M059J (cell line): Measurements from ENCODE around the gene S100A2. TPM values are rescaled to one million over a fixed set of nuclear protein-coding genes. Genes with fewer than 3 reads are reported as not detected.
"Not testable (repeated sequence)": the region's sequence is repeated elsewhere in the genome, so short reads cannot be mapped to it uniquely, and the experiment has no call there.

Experiments used
- DNase-seq: peaks from one replicate; pipeline ENCODE4 v3.0.0-alpha.2; 2012; ENCODE audit warnings: low read depth
- total RNA-seq: library from RNA; depleted of rRNA; stranded (reverse); fragments of >200 nt; shearing (Covaris generic); gene quantifications from 2 replicates; pipeline ENCODE4 v1.2.3, GENCODE V29; 2014

Gene S100A2
- total RNA-seq, 1 experiment from 2014 or later = 19.6 TPM

DNA sequence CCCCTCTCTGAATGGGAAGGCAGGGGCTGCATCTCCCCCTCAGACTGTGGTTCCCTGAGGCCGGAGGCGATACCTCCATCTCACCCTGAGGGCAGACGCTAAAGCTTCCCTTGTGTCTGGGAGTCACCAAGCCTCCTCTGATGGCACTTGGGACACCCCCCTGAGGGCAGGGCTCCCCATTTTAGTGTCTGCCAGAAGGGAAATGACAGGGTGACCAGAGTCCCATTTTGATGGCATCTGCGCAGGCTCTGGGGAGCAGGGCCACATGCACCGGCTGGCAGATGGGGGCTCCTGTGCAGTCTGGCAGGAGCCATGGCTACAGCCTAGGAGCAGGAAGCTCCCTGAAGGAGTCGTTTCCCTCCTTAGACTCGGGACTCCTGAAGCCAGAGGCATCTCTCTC, 1.7 kb downstream of the S100A2 start:
- no peak for DNase-seq

DNA sequence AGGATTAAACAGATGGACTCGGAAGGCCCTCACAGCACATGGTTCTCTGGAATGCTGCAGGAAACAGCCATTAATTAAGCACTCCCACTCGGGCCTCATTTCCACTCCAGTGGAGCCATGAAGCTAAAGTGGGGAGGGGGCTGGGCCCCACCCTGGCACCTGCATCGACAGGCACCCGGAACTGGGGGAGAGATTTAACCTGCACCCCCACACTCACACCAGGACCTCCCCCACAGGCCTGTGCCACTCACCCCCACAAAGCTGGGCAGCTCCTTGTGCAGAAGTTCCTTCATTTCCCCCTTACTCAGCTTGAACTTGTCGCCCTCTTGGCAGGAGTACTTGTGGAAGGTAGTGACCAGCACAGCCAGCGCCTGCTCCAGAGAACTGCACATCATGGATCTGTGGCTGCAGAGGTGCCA, 2.2 kb downstream of the S100A2 start:
- no peak for DNase-seq

DNA sequence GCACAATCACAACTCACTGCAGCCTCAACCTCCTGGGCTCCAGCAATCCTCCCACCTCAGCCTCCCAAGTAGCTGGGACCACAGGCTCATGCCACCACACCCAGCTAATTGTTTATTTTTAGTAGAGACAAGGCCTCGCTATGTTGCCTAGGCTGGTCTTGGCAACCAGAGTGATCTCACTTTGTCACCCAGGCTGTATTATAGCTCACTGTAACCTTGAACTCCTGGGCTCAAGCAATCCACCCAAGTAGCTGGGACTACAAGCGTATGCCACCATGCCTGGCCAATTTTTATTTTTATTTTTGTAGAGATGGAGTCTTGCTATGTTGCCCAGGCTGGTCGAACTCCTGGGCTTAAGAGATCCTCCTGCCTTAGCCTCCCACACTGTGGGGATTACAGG, 3.6 kb downstream of the S100A2 start:
- DNase-seq = not testable (repeated sequence)

DNA sequence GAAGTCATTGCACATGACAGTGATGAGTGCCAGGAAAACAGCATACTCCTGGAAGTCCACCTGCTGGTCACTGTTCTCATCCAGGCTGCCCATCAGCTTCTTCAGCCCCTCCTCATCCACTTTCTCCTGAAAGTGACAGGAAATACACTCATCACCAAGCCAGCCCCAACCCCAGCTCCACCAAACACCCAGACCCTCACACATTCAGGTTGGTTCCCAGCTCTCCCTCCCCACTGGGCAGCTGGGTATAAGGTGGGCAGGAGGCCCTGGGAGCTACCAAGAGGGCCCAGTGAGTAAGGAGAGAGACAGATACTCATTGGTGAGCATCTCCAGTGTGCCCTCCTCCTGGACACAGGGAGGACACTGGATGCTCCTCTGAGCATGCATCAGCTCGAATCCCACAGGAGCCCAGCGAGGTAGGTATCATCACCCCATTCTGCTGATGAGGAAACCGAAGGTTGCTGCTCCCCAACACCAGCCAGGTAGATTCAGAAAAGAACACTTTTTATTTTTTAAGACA, 4.1 kb downstream of the S100A2 start:
- DNase-seq = no peak

DNA sequence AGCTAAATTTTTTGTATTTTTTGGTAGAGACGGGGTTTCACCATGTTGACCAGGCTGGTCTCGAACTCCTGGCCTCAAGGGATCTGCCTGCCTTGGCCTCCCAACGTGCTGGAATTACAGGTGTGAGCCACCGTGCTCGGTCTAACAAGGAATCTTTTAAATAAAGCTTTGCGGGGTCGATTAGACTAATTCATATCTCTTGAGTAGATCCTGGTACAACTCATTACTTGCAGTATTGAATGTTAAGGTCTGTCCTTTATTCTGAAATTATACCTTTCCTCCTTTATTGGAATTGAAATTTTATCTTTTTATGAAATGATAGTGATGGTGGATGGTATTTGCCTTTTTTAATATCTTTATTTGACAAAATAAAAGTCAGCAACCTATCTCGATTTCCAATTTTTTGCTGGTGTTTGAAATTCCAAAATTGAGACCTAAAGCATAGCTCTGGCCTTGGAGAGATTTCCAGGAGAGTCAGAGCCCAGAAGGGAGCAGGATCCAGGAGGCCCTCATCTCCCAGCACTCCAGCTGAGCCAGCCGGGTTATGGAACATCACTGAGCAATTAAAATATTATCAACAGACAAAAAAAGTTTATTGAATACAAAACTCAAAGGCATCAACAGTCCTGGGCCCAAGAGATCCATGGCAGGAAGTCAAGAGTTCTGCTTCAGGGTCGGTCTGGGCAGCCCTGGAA, 4.7 kb downstream of the S100A2 start:
- DNase-seq = no peak

DNA sequence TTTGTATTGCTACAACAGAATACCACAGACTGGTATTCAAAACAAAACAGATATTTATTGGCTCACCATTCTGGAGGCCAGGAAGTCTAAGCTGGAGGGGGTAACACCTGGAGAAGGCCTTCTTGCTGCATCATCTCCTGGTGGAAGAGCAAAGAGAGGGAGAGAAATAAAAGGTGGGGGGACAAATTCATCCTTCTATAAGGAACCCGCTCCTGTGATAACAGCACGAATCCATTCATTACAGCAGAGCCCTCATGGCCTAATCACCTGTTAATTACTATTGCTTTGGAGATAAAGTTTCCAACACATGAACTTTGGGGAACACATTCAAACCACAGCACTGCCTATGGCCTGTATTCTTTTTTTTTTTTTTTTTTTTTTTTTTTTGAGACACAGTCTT, 5.4 kb downstream of the S100A2 start:
- DNase-seq = no peak

DNA sequence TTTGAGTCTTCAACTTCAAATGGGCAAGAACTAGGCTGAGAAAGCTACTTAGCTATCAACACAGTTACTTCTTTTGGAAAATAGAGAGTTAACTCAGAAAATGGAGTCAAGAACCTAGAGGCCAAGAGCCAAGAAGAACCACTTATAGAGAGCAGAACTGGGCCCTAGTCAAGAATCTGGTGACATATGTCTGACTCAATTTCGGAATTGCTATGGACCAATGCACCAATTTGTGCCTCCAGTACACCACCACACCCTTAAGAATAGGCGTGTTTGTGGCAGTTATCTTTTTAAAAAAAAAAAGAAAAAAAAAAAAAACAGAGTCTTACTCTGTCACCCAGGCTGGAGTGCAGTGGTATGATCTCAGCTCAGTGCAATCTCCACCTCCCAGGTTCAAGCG, 7.8 kb downstream of the S100A2 start:
- DNase-seq = no peak

DNA sequence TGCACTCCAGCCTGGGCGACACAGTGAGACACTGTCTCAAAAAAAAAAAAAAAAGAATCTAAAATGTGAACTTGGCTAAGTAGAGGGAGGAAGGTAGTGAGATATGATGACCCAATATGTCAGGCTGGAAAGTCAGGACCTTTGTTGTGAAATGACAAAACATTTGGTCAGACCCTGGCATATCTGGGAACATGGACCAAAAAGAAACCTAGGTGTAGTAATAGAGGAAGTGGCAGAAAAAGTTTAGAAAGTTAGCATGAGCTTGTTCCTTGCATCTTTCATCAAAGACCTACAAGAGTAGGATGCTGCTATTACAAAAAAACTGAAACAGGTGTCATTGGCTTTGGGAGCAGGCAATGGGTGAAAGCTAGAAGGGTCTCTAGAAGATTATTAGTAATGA, 9.3 kb downstream of the S100A2 start:
- DNase-seq = no peak

DNA sequence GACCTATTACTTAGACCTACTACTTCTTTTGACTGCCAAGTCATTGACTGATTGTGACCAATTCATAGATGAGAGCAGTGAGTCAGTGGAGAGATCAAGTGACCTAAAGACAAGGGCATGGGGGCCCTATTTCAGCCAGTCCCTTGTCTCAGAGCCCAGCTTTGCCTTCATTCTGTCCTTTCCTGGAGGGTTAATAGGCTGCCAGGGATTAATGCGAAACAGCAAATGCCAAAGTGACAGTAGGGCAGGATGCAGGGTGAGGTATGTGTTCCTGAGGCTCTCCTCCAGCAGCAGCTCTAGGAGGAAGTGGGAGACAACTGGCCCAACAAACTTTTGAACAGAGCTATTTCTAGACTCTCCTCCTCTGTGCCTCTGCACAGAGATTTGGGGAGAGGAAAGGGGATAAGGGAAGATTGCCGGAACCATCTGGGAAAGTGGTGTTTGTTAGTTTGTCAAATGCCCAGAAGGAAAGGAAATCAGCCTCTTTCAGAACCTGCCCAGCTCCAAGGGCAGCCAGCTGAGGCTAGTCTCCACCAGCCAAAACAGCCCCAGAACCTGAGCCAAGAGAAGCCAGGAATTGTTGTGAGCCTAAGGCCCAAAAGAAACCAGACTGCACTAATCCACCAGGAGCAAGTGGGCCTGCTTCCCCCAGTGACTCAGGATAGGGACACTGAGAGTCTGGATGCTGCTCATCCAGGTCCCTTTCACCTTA, 11.7 kb downstream of the S100A2 start:
- DNase-seq = no peak

DNA sequence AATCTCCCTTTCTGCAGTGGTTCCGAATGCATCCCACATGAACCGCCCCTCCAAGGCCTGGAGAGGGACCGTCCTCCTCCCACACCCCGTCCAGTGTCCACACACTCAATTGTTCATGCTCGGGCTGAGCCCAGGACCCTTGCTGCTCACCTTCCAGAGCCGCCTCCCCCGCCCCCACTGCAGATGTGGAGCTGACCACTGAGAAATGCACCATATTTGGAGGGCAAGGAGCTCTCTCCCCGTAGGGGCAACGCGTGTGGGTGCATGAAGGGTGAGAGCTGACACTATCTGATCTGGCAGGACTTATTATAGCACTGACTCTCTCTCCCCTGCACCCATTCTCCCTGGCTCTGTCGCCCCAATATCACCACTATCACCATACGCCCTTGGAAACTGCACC, 12.5 kb downstream of the S100A2 start:
- no peak for DNase-seq

DNA sequence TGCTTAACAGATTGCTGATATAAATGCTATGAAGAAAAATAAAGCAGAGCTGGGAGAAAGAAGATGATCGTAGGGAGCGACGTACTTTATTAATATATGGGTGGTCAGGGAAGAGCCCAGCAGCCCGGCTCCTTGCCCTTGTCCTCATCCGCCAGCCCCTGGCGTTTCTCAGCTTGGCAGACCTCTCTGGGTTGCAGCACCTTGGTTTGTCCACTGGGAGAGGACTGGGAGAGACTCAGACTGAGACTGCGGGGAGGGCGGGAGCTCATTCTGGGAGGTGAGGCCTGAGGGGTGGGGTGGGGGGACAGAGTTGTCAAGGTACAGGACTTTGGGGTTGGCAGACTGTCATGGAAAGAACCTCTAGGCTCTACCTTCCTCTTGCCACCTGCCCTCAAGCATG, 13.3 kb downstream of the S100A2 start:
- no peak for DNase-seq

DNA sequence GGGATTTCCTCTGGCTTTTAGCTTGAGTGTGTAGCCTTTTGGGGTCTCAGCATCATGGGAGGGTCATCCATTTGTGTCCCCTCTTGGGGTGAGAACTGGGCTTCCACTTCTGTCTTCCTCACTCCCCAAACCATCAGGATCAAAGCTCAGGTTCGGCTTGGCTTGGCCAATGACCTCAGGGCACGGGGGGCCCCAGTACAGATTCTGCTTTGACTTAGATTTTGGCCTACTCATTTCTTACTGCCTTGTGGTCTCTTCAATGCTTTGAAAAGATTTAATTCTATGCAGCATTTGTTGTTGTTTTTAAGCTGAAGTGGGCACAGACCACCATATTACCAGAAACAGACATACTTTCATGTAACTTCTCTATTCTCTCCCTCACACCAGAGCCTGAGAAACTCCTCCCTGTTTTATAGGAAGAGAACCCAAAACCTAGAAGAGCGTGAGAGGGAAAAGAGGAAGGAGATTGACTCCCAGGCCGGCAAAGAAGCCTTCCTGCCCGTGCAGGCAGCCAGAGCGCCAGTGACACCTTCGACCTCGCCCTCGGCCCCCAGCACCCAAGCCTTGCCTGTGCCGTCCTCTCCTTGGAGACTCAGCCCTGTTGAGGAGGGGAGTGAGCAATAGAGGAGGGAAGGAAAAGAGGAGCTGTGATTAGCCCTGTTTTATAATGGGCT, 14.7 kb downstream of the S100A2 start:
- DNase-seq = no peak

DNA sequence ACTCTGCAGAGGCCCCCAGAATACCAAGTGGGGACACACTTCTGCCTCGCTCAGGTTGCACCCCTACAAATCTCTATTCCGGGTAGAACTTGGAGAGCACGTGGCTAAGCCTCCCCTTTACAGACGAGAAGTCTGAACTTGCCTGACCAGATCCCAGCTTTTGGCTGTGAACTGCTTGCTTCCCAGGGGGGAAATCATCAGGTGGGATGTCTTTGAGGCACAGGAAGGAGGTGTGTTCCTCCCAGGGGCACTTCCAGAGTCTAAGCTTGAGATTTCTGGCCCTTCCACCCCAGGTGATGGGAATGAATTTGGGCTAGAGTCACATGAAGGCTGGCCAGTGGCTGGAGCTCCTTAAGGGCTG, 15.3 kb downstream of the S100A2 start:
- no peak for DNase-seq

DNA sequence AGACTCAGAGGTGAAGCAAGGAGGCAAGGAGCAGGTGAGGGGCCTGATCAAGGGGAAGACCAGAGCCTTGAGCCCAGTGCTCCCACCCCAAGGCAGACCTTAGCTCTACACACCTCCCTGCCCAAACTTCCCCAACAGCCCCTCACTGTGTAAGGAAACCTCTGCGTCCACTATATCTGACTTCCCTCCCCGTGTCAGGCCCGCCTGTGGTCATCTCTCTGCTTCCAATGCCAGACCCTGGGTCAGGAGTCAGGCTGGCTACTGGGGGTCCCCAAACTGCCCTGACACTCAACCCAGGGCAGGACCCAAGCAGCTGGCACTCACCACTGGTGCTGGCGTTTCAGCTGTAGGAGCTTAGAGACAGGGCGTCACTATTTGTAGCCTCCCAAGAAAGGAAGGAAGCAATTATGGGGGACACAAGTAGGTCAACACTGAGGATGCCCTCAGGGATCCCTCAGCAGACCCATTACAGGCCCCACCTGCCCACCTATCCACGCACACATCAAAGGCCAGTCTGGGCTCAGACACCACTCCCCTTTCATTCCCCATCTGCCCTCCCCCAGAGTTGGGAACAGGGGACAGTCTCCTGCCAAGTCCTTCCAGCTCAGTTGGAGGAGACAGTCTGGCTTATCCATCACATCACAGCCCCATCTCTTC, 15.8 kb downstream of the S100A2 start:
- no peak for DNase-seq

DNA sequence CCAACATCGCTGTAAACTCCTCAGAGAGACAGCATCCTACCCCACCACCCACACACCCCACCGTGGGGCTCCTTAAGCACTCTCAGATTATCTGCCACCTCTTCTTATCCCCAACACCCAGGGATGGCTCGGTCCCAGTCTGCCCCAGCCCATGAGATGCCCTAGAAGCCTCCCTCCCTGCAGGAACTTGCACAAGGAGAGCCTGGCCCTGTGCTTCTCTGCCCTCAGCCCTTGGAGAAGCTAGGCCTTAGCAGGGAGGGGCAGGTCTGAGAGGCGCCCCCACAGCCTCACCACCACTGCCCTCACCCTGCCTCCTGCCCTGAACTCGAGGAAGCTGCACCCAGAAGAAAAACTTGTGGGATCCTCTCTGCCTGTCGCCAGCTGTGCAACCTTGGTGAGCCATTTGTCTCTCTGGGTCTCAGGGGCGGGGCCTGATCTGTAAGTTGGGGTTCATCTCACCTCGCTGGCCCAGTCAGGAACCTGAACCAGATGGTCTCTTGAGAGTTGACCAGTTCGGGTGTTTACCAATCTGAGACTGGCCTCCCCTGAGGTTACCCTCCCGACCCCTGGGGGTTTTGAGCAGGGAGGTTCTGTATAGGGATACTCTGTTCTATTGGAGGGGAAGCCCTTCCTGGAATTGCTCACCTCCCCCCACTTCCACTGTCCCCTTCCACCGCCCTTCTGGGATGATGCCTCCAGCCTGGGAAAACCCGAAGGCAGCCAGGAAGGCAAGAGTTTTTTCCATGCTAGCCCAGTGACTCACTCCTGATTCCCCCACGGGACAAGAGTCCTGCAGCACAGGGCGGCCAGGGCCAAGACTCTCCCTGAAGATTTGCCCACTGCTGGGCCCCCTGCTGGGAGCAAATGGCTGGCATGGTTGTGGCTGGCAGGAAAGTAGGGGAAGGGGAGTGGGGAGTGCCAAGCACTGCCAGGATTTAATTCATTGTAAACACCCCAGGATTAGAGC, 16.6 kb downstream of the S100A2 start, which contains the start of gene S100A3:
Gene S100A3, minus strand, starts transcription at position 537 of the 967 bp plus-strand sequence. CDS start 773 bp downstream, outside the sequence.
- peak; percentile 94 for DNase-seq

DNA sequence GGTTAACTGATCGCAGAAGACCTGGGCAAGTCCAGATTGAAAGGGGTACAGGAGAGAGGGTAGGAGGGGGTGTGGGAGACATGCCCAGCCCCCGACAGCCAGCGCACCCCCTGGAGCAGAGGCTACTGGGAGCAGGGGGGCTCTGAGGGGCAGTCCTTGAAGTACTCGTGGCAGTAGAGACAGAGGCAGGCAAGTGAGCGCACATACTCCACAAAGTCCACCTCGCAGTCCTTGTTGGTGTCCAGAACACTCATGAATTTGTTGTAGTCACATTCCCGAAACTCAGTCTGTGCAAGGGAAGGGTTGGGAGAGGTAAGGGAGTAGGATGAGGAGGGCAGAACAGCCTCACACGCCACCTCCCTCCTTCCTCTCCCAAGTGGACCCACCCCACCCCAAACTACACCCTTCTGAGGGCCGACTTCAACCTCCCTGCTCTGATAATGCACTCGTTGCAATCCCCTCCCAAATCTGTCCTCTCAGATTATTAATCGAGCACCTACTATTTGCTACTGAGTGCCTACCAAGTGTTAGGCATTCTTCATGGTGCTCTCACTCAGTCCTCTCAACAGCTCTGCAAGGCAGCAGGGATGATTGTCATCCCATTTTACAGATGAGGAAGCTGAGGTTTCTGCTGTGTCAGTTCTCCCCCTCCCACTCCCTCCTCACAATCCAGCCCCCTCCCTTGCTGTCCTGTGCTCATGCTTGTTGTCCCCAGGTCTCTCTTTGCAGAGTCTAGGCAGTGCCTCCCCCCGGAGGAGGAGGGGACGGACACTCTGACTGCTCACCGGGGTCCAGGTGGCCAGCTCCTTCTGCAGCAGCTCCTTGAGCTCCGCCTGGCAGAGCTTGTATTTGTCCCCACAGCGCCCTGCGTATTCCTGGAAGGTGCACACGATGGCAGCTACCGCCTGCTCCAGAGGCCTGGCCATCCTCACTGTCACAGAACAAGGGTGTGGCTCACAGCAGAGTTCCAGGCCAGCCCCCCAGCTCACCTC, 17.8 kb downstream of the S100A2 start:
- DNase-seq = no peak

DNA sequence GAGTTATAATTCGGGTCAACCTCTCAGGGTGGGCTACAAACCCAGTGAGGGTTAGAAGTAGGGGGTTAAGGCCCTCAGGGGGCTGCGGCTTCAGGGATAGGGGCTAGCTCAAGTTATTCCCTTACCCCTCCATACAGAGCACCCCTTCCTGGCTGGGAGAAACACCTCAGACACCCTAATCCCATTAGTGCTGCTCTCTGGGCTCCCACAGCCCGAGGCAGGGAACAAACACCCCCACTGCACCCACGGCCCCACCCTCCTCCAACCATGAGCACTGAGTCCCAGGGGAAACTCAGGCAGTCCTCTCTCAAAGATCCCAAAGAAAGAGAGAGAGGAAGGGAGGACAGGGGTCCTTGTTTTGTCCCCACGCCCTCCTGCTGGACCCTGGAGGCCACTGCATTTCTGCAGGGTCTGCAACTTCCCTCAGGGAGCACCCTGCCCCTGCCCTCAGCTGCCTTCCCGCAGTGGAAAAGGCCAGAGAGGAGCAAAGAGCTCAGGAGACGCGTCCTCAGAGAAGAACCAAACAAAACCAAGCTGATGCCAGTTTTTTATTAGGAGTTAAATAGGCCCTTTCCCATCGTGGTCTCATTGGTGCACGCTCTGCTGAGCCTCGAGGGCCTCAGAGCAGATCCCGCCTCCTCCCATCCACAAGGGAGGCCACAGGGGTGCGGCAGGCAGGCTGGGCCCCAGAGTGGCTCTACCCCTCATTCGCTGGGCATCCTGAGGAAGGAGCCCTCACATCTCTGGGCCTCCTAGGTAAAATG, 18.7 kb downstream of the S100A2 start:
- DNase-seq = no peak

DNA sequence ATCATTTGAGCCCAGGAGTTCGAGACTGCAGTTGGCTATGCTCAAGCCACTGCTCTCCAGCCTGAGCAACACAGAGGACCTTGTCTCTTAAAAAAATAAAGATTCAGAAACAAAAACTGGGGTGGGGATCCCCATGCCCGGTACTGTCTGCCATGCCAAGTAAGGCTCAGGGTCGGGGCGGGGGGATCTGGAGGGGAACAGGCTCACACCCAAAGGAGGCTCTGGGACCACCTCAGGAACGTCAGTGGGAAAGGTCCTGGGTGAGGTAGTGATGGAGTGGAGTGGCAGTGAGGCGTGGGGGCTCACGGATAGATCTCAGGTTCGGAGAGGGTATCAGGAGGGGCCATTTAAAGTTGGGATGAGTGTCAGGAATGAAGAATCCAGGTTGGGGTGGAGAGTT, 19.3 kb downstream of the S100A2 start:
- DNase-seq = no peak
